HEK293 (cell line): ENCODE data around the gene HOXD11.

Source experiments
- GLIS1 ChIP-seq: fragments of 450-650 bp; formaldehyde crosslinking; IDR thresholded peaks from 2 replicates; pipeline ENCODE4 v1.5.1; 2016; ENCODE audit warnings: missing biosample characterization, missing genetic modification characterization
- KLF7 ChIP-seq: fragments of 450-650 bp; formaldehyde crosslinking; IDR thresholded peaks from 2 replicates; pipeline ENCODE4 v1.5.1; 2016; ENCODE audit warnings: missing biosample characterization, missing genetic modification characterization, borderline replicate concordance
- SALL2 ChIP-seq: fragments of 450-650 bp; formaldehyde crosslinking; IDR thresholded peaks from 2 replicates; pipeline ENCODE4 v1.5.0; 2017; ENCODE audit warnings: missing biosample characterization, mild to moderate bottlenecking, missing genetic modification characterization, borderline replicate concordance
- SP3 ChIP-seq: fragments of 450-650 bp; formaldehyde crosslinking; IDR thresholded peaks from 2 replicates; pipeline ENCODE4 v1.5.1; 2016; ENCODE audit warnings: missing biosample characterization, missing genetic modification characterization
- ZNF132 ChIP-seq: fragments of 450-650 bp; formaldehyde crosslinking; IDR thresholded peaks from 2 replicates; pipeline ENCODE4 v1.5.1; 2017; ENCODE audit warnings: missing biosample characterization, missing genetic modification characterization, borderline replicate concordance
- ZNF140 ChIP-seq: fragments of 450-650 bp; formaldehyde crosslinking; IDR thresholded peaks from 2 replicates; pipeline ENCODE4 v1.5.1; 2016; ENCODE audit warnings: missing biosample characterization, missing genetic modification characterization
- ZNF184 ChIP-seq: fragments of 450-650 bp; IDR thresholded peaks from 2 replicates; pipeline ENCODE4 v1.5.1; 2018; ENCODE audit warnings: missing biosample characterization, mild to moderate bottlenecking, missing genetic modification characterization
- ZNF202 ChIP-seq: fragments of 450-650 bp; formaldehyde crosslinking; IDR thresholded peaks from 2 replicates; pipeline ENCODE4 v1.5.1; 2016; ENCODE audit warnings: missing biosample characterization, missing genetic modification characterization, borderline replicate concordance
- ZNF214 ChIP-seq: fragments of 450-650 bp; formaldehyde crosslinking; IDR thresholded peaks from 2 replicates; pipeline ENCODE4 v1.5.1; 2017; ENCODE audit warnings: missing biosample characterization, mild to moderate bottlenecking, missing genetic modification characterization, borderline replicate concordance
- ZNF350 ChIP-seq: fragments of 450-650 bp; formaldehyde crosslinking; IDR thresholded peaks from 2 replicates; pipeline ENCODE4 v1.5.0; 2017; ENCODE audit warnings: missing biosample characterization, mild to moderate bottlenecking, missing genetic modification characterization
- ZNF354C ChIP-seq: fragments of 450-650 bp; formaldehyde crosslinking; IDR thresholded peaks from 2 replicates; pipeline ENCODE4 v1.5.1; 2016; ENCODE audit warnings: missing biosample characterization, missing genetic modification characterization, low read depth, borderline replicate concordance
- ZNF433 ChIP-seq: fragments of 450-650 bp; formaldehyde crosslinking; IDR thresholded peaks from 2 replicates; pipeline ENCODE4 v1.5.1; 2016; ENCODE audit warnings: missing biosample characterization, missing genetic modification characterization, low read depth
- ZNF529 ChIP-seq: fragments of 450-650 bp; formaldehyde crosslinking; IDR thresholded peaks from 2 replicates; pipeline ENCODE4 v1.5.1; 2017; ENCODE audit warnings: missing genetic modification characterization, missing biosample characterization; ENCODE audit not compliant: insufficient replicate concordance
- ZNF530 ChIP-seq: fragments of 450-650 bp; formaldehyde crosslinking; IDR thresholded peaks from 2 replicates; pipeline ENCODE4 v1.5.1; 2016; ENCODE audit warnings: low read depth, missing biosample characterization, missing genetic modification characterization
- ZNF558 ChIP-seq: fragments of 450-650 bp; formaldehyde crosslinking; IDR thresholded peaks from 2 replicates; pipeline ENCODE4 v1.5.1; 2016; ENCODE audit warnings: missing biosample characterization, missing genetic modification characterization
- ZNF585B ChIP-seq: fragments of 450-650 bp; formaldehyde crosslinking; IDR thresholded peaks from 2 replicates; pipeline ENCODE4 v1.5.1; 2016; ENCODE audit warnings: missing biosample characterization, missing genetic modification characterization
- ZNF596 ChIP-seq: fragments of 450-650 bp; IDR thresholded peaks from 2 replicates; pipeline ENCODE4 v1.5.0; 2018; ENCODE audit warnings: missing biosample characterization, mild to moderate bottlenecking, missing genetic modification characterization, moderate library complexity
- ZNF629 ChIP-seq: fragments of 450-650 bp; formaldehyde crosslinking; IDR thresholded peaks from 2 replicates; pipeline ENCODE4 v1.5.1; 2017; ENCODE audit warnings: missing biosample characterization, missing genetic modification characterization
- ZNF660 ChIP-seq: fragments of 450-650 bp; IDR thresholded peaks from 2 replicates; pipeline ENCODE4 v1.5.1; 2018; ENCODE audit warnings: missing biosample characterization, mild to moderate bottlenecking, missing genetic modification characterization
- ZNF792 ChIP-seq: fragments of 450-650 bp; formaldehyde crosslinking; IDR thresholded peaks from 2 replicates; pipeline ENCODE4 v1.5.1; 2016; ENCODE audit warnings: missing biosample characterization, missing genetic modification characterization
- ZNF830 ChIP-seq: fragments of 450-650 bp; IDR thresholded peaks from 2 replicates; pipeline ENCODE4 v1.5.0; 2018; ENCODE audit warnings: missing biosample characterization, missing genetic modification characterization, low read depth, mild to moderate bottlenecking, moderate library complexity
- ZSCAN16 ChIP-seq: fragments of 450-650 bp; formaldehyde crosslinking; IDR thresholded peaks from 2 replicates; pipeline ENCODE4 v1.5.1; 2016; ENCODE audit warnings: missing biosample characterization, missing genetic modification characterization
- TF ChIP-seq, protein P1 (sequence below): fragments of 450-650 bp; formaldehyde crosslinking; IDR thresholded peaks from 2 replicates; pipeline ENCODE4 v1.5.1; 2017; ENCODE audit warnings: missing biosample characterization, mild to moderate bottlenecking, missing genetic modification characterization, moderate library complexity
- TF ChIP-seq, protein P2 (sequence below): fragments of 450-650 bp; formaldehyde crosslinking; IDR thresholded peaks from 2 replicates; pipeline ENCODE4 v1.5.1; 2017; ENCODE audit warnings: missing biosample characterization, missing genetic modification characterization
- TF ChIP-seq, protein P3 (sequence below): fragments of 450-650 bp; formaldehyde crosslinking; IDR thresholded peaks from 2 replicates; pipeline ENCODE4 v1.5.1; 2016; ENCODE audit warnings: missing biosample characterization, missing genetic modification characterization
- TF ChIP-seq, protein P4 (sequence below): fragments of 450-650 bp; formaldehyde crosslinking; IDR thresholded peaks from 2 replicates; pipeline ENCODE4 v1.5.1; 2016; ENCODE audit warnings: missing biosample characterization, missing genetic modification characterization, borderline replicate concordance

Gene HOXD11

DNA sequence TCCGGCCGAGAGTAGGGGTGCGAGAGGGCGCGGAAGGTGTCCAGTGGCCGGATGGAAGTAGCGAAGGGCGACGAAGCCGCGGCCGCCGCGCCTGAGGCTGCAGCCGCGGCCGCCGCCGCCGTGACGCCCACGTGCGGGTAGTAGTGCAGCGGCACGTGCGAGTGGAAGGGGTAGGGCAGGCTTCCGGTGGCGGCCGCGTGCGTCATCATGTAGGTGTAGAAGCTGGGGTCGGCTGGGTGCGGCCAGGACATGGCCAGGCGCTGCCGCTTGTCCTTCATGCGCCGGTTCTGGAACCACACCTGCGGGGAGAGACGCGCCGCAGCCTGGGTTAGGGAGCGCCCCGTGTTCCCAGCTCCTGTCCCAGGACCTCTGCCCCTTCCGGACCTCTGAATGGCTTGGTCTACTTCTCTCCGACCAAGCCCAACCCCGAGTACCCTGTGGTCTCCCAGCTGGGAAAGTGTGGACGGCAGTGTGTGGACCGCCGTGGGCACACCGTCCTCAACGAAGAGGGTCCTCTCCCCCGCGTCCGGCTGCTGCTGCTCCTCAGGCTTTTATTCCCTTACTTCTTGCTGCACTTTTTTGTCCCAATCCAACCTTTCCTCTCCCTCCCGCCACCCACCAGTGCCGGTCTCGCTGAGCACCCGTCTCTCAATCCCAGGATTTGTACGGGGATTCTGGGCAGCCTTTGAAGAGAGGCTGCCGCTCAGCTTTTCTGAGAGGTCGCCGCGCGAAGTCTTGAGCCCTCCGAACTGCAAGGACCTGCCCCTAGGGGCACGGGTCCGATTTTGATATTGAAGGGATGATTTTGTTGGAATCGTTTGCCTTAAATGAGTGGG is 26.3 kb upstream of the HOXD11 start (continued):
- no peak for TF ChIP-seq ZNF140
- TF ChIP-seq SP3 (tag by site-specific recombination): no peak
- TF ChIP-seq GLIS1 (tag by site-specific recombination): no peak
- TF ChIP-seq ZNF433 (tag by site-specific recombination): no peak
- TF ChIP-seq, protein P1, sequence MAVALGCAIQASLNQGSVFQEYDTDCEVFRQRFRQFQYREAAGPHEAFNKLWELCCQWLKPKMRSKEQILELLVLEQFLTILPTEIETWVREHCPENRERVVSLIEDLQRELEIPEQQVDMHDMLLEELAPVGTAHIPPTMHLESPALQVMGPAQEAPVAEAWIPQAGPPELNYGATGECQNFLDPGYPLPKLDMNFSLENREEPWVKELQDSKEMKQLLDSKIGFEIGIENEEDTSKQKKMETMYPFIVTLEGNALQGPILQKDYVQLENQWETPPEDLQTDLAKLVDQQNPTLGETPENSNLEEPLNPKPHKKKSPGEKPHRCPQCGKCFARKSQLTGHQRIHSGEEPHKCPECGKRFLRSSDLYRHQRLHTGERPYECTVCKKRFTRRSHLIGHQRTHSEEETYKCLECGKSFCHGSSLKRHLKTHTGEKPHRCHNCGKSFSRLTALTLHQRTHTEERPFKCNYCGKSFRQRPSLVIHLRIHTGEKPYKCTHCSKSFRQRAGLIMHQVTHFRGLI (tag by site-specific recombination): peak; percentile 54; the same call in 1 of the 2 replicates
- no peak for TF ChIP-seq ZNF350 (tag by site-specific recombination)
- no peak for TF ChIP-seq ZNF184 (tag by site-specific recombination)
- no peak for TF ChIP-seq KLF7 (tag by site-specific recombination)
- peak; percentile 19; the same call in 1 of the 2 replicates for TF ChIP-seq ZNF629 (tag by site-specific recombination)
- TF ChIP-seq ZNF596 (tag by site-specific recombination): no peak
- no peak for TF ChIP-seq ZNF558
- peak; percentile 72; the same call in 1 of the 2 replicates for TF ChIP-seq ZNF530 (tag by site-specific recombination)
- TF ChIP-seq, protein P2, sequence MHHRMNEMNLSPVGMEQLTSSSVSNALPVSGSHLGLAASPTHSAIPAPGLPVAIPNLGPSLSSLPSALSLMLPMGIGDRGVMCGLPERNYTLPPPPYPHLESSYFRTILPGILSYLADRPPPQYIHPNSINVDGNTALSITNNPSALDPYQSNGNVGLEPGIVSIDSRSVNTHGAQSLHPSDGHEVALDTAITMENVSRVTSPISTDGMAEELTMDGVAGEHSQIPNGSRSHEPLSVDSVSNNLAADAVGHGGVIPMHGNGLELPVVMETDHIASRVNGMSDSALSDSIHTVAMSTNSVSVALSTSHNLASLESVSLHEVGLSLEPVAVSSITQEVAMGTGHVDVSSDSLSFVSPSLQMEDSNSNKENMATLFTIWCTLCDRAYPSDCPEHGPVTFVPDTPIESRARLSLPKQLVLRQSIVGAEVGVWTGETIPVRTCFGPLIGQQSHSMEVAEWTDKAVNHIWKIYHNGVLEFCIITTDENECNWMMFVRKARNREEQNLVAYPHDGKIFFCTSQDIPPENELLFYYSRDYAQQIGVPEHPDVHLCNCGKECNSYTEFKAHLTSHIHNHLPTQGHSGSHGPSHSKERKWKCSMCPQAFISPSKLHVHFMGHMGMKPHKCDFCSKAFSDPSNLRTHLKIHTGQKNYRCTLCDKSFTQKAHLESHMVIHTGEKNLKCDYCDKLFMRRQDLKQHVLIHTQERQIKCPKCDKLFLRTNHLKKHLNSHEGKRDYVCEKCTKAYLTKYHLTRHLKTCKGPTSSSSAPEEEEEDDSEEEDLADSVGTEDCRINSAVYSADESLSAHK (tag by site-specific recombination): no peak
- TF ChIP-seq ZSCAN16 (tag by site-specific recombination): no peak
- TF ChIP-seq, protein P3, sequence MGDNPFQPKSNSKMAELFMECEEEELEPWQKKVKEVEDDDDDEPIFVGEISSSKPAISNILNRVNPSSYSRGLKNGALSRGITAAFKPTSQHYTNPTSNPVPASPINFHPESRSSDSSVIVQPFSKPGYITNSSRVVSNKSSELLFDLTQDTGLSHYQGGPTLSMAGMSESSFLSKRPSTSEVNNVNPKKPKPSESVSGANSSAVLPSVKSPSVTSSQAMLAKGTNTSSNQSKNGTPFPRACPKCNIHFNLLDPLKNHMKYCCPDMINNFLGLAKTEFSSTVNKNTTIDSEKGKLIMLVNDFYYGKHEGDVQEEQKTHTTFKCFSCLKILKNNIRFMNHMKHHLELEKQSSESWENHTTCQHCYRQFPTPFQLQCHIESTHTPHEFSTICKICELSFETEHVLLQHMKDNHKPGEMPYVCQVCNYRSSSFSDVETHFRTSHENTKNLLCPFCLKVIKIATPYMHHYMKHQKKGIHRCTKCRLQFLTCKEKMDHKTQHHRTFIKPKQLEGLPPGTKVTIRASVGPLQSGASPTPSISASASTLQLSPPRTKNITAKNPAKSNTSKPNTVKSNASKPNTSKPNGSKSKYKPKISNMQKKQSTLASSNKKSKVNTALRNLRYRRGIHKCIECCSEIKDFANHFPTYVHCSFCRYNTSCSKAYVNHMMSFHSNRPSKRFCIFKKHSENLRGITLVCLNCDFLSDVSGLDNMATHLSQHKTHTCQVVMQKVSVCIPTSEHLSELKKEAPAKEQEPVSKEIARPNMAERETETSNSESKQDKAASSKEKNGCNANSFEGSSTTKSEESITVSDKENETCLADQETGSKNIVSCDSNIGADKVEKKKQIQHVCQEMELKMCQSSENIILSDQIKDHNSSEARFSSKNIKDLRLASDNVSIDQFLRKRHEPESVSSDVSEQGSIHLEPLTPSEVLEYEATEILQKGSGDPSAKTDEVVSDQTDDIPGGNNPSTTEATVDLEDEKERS (tag by site-specific recombination): no peak
- TF ChIP-seq ZNF529: no peak
- TF ChIP-seq SALL2 (tag by site-specific recombination): no peak
- no peak for TF ChIP-seq ZNF792 (tag by site-specific recombination)
- TF ChIP-seq ZNF214 (tag by site-specific recombination): no peak
- TF ChIP-seq, protein P4, sequence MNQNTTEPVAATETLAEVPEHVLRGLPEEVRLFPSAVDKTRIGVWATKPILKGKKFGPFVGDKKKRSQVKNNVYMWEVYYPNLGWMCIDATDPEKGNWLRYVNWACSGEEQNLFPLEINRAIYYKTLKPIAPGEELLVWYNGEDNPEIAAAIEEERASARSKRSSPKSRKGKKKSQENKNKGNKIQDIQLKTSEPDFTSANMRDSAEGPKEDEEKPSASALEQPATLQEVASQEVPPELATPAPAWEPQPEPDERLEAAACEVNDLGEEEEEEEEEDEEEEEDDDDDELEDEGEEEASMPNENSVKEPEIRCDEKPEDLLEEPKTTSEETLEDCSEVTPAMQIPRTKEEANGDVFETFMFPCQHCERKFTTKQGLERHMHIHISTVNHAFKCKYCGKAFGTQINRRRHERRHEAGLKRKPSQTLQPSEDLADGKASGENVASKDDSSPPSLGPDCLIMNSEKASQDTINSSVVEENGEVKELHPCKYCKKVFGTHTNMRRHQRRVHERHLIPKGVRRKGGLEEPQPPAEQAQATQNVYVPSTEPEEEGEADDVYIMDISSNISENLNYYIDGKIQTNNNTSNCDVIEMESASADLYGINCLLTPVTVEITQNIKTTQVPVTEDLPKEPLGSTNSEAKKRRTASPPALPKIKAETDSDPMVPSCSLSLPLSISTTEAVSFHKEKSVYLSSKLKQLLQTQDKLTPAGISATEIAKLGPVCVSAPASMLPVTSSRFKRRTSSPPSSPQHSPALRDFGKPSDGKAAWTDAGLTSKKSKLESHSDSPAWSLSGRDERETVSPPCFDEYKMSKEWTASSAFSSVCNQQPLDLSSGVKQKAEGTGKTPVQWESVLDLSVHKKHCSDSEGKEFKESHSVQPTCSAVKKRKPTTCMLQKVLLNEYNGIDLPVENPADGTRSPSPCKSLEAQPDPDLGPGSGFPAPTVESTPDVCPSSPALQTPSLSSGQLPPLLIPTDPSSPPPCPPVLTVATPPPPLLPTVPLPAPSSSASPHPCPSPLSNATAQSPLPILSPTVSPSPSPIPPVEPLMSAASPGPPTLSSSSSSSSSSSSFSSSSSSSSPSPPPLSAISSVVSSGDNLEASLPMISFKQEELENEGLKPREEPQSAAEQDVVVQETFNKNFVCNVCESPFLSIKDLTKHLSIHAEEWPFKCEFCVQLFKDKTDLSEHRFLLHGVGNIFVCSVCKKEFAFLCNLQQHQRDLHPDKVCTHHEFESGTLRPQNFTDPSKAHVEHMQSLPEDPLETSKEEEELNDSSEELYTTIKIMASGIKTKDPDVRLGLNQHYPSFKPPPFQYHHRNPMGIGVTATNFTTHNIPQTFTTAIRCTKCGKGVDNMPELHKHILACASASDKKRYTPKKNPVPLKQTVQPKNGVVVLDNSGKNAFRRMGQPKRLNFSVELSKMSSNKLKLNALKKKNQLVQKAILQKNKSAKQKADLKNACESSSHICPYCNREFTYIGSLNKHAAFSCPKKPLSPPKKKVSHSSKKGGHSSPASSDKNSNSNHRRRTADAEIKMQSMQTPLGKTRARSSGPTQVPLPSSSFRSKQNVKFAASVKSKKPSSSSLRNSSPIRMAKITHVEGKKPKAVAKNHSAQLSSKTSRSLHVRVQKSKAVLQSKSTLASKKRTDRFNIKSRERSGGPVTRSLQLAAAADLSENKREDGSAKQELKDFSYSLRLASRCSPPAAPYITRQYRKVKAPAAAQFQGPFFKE: no peak
- no peak for TF ChIP-seq ZNF585B (tag by site-specific recombination)
- TF ChIP-seq ZNF202 (tag by site-specific recombination): peak; percentile 21; the same call in 1 of the 2 replicates
- peak; percentile 26; the same call in 1 of the 2 replicates for TF ChIP-seq ZNF660 (tag by site-specific recombination)
- no peak for TF ChIP-seq ZNF132 (tag by site-specific recombination)
- no peak for TF ChIP-seq ZNF354C (tag by site-specific recombination)
- TF ChIP-seq ZNF830 (tag by site-specific recombination): no peak
